ENCODE measurements around the gene MCF2L2.

DNA sequence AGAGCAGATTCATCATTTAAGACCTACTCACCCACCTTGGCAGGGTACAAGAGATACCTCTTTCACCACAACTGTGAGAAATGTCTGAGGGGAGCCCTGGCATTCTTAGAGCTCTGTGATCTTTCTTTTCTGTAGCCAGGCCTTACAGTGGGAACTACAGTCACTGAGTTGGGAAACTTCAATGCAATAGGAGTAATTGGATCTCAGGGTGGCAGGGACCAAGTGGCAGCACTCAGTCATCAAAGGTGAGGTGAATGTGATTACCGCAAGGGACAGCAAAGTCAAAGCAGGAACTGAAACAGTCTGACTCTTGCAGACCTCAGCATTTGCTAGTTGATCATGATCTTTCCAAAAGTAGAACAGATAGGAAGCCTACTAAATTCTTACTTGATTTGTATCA, 7.2 kb upstream of the MCF2L2 start:
- TF ChIP-seq, protein P1, sequence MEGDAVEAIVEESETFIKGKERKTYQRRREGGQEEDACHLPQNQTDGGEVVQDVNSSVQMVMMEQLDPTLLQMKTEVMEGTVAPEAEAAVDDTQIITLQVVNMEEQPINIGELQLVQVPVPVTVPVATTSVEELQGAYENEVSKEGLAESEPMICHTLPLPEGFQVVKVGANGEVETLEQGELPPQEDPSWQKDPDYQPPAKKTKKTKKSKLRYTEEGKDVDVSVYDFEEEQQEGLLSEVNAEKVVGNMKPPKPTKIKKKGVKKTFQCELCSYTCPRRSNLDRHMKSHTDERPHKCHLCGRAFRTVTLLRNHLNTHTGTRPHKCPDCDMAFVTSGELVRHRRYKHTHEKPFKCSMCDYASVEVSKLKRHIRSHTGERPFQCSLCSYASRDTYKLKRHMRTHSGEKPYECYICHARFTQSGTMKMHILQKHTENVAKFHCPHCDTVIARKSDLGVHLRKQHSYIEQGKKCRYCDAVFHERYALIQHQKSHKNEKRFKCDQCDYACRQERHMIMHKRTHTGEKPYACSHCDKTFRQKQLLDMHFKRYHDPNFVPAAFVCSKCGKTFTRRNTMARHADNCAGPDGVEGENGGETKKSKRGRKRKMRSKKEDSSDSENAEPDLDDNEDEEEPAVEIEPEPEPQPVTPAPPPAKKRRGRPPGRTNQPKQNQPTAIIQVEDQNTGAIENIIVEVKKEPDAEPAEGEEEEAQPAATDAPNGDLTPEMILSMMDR (IDR thresholded peaks at IDR 0.05), result no peak
- no peak for TF ChIP-seq POLR2A (IDR thresholded peaks at IDR 0.05)
